Thymus (tissue), 11 donors: ENCODE data around the gene NTM. TPM values are rescaled to one million over a fixed set of nuclear protein-coding genes. Genes with fewer than 3 reads are reported as not detected.

Experiments
- DNase-seq, 9 donors: peaks; one replicate each; pipeline ENCODE4 v3.0.0-alpha.2; 2013; ENCODE audit warnings: low spot score in 9 of 9, low read depth in 6 of 9, missing footprints in 1 of 9
- H3K27ac ChIP-seq, 2 donors: one replicate each; pipeline ENCODE4 v1.5.1; 2013; ENCODE audit warnings: control low read depth in 1 of 2, low read depth in 1 of 2, low read length in 1 of 2, mild to moderate bottlenecking in 1 of 2, moderate library complexity in 1 of 2
- H3K27me3 ChIP-seq, 2 donors: one replicate each; pipeline ENCODE4 v1.5.1; 2013; ENCODE audit warnings: low read length in 1 of 2; ENCODE audit not compliant: control insufficient read depth in 2 of 2, insufficient read depth in 1 of 2
- H3K36me3 ChIP-seq, 2 donors: one replicate each; pipeline ENCODE4 v1.5.1; 2013; ENCODE audit warnings: low read length in 1 of 2, mild to moderate bottlenecking in 1 of 2, moderate library complexity in 1 of 2; ENCODE audit not compliant: control insufficient read depth in 2 of 2, insufficient read depth in 2 of 2
- H3K4me1 ChIP-seq, 2 donors: one replicate each; pipeline ENCODE4 v1.5.1; 2013; ENCODE audit warnings: low read length in 2 of 2; ENCODE audit not compliant: control insufficient read depth in 2 of 2, insufficient read depth in 2 of 2
- H3K4me3 ChIP-seq, 2 donors: one replicate each; pipeline ENCODE4 v1.5.1; 2013; ENCODE audit warnings: low read length in 2 of 2, control low read depth in 1 of 2, mild to moderate bottlenecking in 1 of 2
- H3K9me3 ChIP-seq, 2 donors: one replicate each; pipeline ENCODE4 v1.5.1; 2013; ENCODE audit warnings: low read length in 1 of 2, mild to moderate bottlenecking in 1 of 2; ENCODE audit not compliant: control insufficient read depth in 2 of 2, insufficient read depth in 1 of 2
- WGBS: extraction: QIAGEN DNeasy Blood & Tissue Kit; methylation state at CpG from one replicate; pipeline ENCODE4 v1.1.7; 2013; 5-methylcytosine and 5-hydroxymethylcytosine counted together
- polyA plus RNA-seq: library from polyadenylated mRNA; stranded (reverse); fragments of 200-250 nt; gene quantifications from one replicate; pipeline ENCODE4 v1.2.3, GENCODE V29; 2013
- total RNA-seq: library from RNA; stranded (reverse); fragments of 120-200 nt; gene quantifications from one replicate; pipeline ENCODE4 v1.2.4, GENCODE V29; 2013
- donor health status: healthy.

Gene NTM
- total and polyA plus RNA-seq, 2 donors, result 0.18 to 0.47 TPM

DNA sequence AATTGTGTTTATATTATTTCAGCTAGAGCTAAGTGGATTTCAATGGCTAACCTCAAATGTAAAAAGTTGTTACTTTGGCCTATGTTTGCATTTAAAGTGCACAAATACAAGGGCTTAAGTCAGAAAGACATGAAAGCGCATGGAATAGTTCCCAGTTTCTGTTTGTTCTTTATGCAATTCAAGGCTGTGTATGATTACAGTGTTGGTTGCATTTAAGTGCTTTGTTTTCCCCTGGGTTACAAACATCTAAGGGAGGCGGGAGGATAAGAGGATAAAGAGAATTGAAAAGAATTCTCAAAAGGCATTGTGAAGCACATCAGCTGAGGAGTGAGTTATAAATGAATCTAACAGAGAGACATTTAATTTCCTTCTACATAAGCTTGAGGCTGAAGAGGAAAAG lies 453.4 kb downstream of the NTM start:
- Histone ChIP-seq H3K9me3 (no peaks in the 10 kb centered on the region), H3K36me3 (no peaks in the 10 kb centered on the region), H3K27ac (no peak overlapping the region), H3K4me3 (no peak overlapping the region), H3K27me3 (no peaks in the 10 kb centered on the region), H3K4me1 (no peaks in the 10 kb centered on the region)
- DNase-seq, result no peak
- WGBS, result 94% methylated on average over 2 of the region's 2 CpGs

DNA sequence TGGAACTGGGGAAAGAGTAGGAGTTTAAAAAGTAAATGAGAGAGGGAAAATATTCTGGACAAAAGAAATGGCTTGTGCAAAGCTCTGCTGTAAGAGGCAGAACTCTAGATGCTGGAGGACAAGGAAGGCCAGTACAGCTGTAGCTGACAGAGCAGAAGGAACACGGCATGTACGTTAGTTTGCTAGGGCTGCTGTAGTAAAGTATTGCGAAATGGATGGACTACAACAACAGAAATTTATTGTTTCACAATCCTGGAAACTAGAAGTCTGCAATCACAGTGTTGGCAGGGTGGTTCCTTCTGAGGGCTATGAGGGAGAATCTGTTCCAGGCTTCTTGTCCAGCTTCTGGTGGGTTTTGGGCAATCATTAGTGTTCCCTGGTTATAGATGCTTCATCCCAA lies 454.4 kb downstream of the NTM start:
- H3K27ac ChIP-seq, result no peak overlapping the region
- H3K27me3 ChIP-seq, result no peaks in the 10 kb centered on the region
- DNase-seq, result no peak
- H3K4me3 ChIP-seq, result no peak overlapping the region
- H3K9me3 ChIP-seq, result no peaks in the 10 kb centered on the region
- H3K4me1 ChIP-seq, result no peaks in the 10 kb centered on the region
- WGBS, result 74% methylated on average over 3 of the region's 3 CpGs
- no peaks in the 10 kb centered on the region for H3K36me3 ChIP-seq

DNA sequence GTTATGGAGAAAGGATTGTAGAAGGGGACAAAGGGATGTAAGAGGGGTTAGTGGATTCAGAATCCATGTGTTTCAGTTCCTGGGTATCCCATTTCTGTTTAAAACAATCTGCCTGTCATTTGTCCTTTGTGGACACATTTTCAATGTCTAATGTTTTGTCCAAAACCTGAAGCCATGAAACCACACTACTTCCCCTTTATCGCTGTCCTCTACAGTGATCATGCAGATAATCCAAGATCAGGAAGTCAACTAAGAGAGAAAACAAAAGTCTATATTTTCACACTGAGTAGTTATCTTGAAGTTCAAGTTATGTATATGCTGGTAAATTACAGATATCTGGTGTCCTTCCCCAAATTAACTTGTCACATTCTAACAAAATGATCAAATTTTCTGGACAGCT lies 457.0 kb downstream of the NTM start:
- 4% methylated on average over 1 of the region's 1 CpG for WGBS
- Histone ChIP-seq H3K4me1 (no peaks in the 10 kb centered on the region), H3K4me3 (no peak overlapping the region), H3K27ac (no peak overlapping the region), H3K36me3 (no peaks in the 10 kb centered on the region), H3K27me3 (no peaks in the 10 kb centered on the region), H3K9me3 (no peaks in the 10 kb centered on the region)
- DNase-seq, result no peak

DNA sequence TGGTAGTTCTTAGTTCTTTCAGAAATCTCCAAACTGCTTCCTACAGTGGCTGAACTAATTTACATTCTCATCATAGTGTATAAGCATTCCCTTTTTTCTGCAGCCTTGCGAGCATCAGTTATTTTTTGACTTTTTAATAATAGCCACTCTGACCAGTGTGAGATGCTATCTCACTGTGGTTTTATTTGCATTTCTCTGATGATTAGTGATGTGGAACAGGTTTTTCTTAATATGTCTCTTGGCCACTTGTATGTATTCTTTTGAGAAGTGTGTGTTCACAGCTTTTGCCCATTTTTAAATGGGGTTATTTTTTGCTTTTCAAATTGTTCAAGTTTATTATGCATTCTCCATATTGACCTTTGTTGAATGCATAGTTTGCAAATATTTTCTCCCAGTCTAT lies 459.3 kb downstream of the NTM start:
- WGBS, result 98% methylated on average over 1 of the region's 1 CpG
- no peaks in the 10 kb centered on the region for H3K36me3 ChIP-seq

DNA sequence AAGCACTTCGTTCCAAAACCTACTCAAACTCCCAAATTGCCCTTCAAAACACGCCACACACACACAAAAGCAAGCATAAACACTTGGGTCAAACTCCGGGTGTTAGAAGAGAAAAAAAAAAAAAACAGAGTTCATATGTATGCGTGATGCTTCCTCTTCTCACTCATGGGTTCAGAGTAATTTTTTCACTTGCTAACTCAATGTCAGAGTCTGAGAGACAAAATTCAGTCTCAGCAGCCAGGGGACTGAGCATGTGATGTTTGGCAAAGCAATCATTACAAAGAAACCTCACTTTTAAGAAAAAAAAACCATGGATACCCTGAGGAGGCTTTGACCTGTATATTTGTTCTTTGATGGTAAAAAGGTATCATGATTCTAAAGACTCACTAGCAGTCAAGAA lies 461.7 kb downstream of the NTM start:
- Histone ChIP-seq H3K4me3 (no peak overlapping the region), H3K27ac (no peak overlapping the region), H3K9me3 (no peaks in the 10 kb centered on the region), H3K36me3 (no peaks in the 10 kb centered on the region), H3K27me3 (no peaks in the 10 kb centered on the region), H3K4me1 (no peaks in the 10 kb centered on the region)
- WGBS, result 66% methylated on average over 4 of the region's 4 CpGs
- DNase-seq, result no peak

More for the DNA sequence above, 459.3 kb downstream of the NTM start:
- H3K4me3 ChIP-seq, result no peak overlapping the region
- no peak overlapping the region for H3K27ac ChIP-seq
- no peaks in the 10 kb centered on the region for H3K27me3 ChIP-seq
- DNase-seq, result no peak
- no peaks in the 10 kb centered on the region for H3K9me3 ChIP-seq
- H3K4me1 ChIP-seq, result no peaks in the 10 kb centered on the region

DNA sequence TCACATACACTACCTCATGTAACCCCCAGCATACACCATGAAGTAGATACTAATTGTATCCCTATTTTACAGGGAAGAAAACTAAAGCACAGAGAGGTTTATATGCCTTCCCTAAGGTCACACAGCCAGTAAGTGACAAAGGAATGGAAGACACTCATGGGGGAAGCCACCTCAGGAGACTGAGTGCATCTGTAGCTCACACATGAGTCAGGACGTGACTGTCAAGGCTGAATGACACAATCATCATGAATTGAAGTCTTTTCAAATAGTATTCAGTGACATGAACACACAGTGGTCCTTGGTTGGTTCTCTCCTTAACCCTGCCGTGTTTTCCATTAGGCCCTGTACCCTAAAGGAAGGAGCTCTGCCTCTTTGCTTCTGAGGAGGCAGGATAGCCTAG lies 463.0 kb downstream of the NTM start:
- H3K4me1 ChIP-seq, result no peaks in the 10 kb centered on the region
- WGBS, result 85% methylated on average over 2 of the region's 2 CpGs
- H3K4me3 ChIP-seq, result no peak overlapping the region
- DNase-seq, result no peak
- no peak overlapping the region for H3K27ac ChIP-seq
- no peaks in the 10 kb centered on the region for H3K9me3 ChIP-seq
- no peaks in the 10 kb centered on the region for H3K27me3 ChIP-seq
- no peaks in the 10 kb centered on the region for H3K36me3 ChIP-seq

GRCh38 chr11:131837562-131837961 lies 467.1 kb downstream of the NTM start:
- DNase-seq, result no peak
- H3K4me3 ChIP-seq, result no peak overlapping the region

DNA sequence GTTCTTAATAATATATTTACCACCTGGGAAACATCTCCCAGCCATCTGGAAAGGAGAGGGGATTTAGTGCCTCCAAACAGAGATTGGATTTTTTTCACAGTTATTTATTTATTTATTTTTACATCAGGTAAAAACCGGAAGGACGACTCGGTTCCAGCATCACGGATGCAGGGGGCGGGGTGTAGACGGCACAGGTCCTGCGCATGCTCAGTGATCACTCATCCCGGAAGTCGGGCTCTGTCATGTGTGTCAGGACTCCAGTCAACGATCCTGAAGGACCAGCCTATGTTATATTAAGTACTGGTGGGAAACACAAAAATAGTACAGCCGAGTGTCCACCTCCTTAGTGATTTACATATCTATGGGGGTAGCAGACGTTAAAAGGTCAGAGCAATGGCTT lies 467.6 kb downstream of the NTM start:
- no peak overlapping the region for H3K4me3 ChIP-seq
- H3K27ac ChIP-seq, result no peak overlapping the region
- DNase-seq, result no peak
- 97% methylated on average over 12 of the region's 12 CpGs for WGBS
- no peaks in the 10 kb centered on the region for H3K4me1 ChIP-seq
- H3K36me3 ChIP-seq, result no peaks in the 10 kb centered on the region
- H3K27me3 ChIP-seq, result no peaks in the 10 kb centered on the region
- no peaks in the 10 kb centered on the region for H3K9me3 ChIP-seq

More at GRCh38 chr11:131837562-131837961, 467.1 kb downstream of the NTM start:
- no peaks in the 10 kb centered on the region for H3K36me3 ChIP-seq
- H3K9me3 ChIP-seq, result no peaks in the 10 kb centered on the region
- no peaks in the 10 kb centered on the region for H3K27me3 ChIP-seq
- no peak overlapping the region for H3K27ac ChIP-seq
- WGBS, result 94% methylated on average over 14 of the region's 14 CpGs
- H3K4me1 ChIP-seq, result no peaks in the 10 kb centered on the region

- Histone ChIP-seq H3K27ac (no peak overlapping the region), H3K9me3 (no peaks in the 10 kb centered on the region), H3K36me3 (no peaks in the 10 kb centered on the region), H3K4me1 (no peaks in the 10 kb centered on the region), H3K27me3 (no peaks in the 10 kb centered on the region), H3K4me3 (no peak overlapping the region)
- DNase-seq, result no peak
- WGBS, result 100% methylated on average over 2 of the region's 2 CpGs
Measured at GRCh38 chr11:131839326-131839725, 468.9 kb downstream of the NTM start.

GRCh38 chr11:131840545-131840944 lies 470.1 kb downstream of the NTM start:
- Histone ChIP-seq H3K27me3 (no peaks in the 10 kb centered on the region), H3K4me1 (no peaks in the 10 kb centered on the region), H3K27ac (no peak overlapping the region), H3K4me3 (no peak overlapping the region), H3K36me3 (no peaks in the 10 kb centered on the region), H3K9me3 (no peaks in the 10 kb centered on the region)
- 63% methylated on average over 3 of the region's 3 CpGs for WGBS
- no peak for DNase-seq
